HG02970 (cell line): ENCODE data around the gene SPG7.
"Not testable (repeated sequence)": the region's sequence is repeated elsewhere in the genome, so short reads cannot be mapped to it uniquely, and the experiment has no call there.

Source experiments
- ATAC-seq: cut with Tn5 transposase; IDR thresholded peaks from one replicate; pipeline ENCODE4 v1.9.1; 2021; ENCODE audit warnings: mild to moderate bottlenecking, moderate library complexity, moderate number of reproducible peaks; ENCODE audit not compliant: unreplicated experiment, low FRiP score

SPG7 gene

DNA sequence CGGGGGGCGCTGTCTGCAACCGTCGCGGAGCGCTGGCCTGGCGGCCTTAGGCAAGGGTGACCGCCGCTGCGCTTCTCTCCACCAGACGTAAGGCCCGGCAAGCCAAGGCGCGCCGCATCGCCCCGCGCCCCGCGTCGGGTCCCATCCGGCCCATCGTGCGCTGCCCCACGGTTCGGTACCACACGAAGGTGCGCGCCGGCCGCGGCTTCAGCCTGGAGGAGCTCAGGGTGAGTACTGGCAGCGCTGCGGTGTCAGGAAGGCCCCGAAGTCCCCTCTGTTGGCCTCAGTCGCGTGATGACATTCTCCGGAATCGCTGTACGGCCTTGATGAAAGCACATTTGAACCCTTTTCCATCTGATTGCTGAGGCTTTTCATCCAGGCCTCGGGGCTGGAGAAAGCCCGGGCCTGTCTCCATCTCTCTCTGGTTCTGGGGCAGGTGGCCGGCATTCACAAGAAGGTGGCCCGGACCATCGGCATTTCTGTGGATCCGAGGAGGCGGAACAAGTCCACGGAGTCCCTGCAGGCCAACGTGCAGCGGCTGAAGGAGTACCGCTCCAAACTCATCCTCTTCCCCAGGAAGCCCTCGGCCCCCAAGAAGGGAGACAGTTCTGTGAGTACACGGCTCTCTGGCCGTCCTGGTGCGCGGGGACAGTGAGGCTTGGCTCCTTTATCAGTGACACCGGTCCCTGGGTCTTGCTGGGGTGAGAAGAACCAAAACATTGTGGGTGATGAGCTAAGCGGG lies 53.1 kb downstream of the SPG7 start:
- no peak for ATAC-seq

DNA sequence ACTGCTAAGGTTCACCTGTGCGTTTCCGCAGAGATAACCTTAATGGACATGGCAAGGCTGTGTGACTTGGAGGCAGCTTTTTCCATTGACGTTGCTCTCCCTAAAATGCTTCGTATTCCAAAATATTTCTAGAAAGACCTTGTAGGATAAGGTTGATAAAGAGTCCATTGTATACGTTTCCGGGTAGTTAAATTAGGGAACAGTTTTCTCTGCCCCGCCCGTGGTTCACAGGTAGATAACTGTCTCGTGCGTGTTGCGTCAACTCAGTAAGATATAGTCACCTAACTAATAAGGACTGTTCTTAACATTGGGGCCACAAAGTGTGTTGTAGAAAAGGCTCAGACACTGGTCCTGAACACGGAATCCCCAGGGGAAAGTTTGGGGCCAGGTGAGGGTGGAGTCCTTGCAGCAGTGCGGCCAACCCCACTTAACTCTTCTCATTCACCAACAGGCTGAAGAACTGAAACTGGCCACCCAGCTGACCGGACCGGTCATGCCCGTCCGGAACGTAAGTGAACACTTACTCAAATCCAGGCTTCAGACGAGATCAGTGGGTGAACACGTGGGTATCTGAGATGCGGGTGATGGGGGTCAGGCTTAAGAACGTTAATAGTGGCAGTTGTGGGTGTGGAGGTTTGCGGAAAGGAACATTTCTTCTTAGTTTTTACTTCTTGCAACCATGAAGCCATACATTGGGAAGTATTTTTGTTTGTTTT lies 53.8 kb downstream of the SPG7 start:
- no peak for ATAC-seq

DNA sequence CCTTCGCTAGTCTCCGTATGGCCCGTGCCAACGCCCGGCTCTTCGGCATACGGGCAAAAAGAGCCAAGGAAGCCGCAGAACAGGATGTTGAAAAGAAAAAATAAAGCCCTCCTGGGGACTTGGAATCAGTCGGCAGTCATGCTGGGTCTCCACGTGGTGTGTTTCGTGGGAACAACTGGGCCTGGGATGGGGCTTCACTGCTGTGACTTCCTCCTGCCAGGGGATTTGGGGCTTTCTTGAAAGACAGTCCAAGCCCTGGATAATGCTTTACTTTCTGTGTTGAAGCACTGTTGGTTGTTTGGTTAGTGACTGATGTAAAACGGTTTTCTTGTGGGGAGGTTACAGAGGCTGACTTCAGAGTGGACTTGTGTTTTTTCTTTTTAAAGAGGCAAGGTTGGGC lies 54.7 kb downstream of the SPG7 start:
- no peak for ATAC-seq

DNA sequence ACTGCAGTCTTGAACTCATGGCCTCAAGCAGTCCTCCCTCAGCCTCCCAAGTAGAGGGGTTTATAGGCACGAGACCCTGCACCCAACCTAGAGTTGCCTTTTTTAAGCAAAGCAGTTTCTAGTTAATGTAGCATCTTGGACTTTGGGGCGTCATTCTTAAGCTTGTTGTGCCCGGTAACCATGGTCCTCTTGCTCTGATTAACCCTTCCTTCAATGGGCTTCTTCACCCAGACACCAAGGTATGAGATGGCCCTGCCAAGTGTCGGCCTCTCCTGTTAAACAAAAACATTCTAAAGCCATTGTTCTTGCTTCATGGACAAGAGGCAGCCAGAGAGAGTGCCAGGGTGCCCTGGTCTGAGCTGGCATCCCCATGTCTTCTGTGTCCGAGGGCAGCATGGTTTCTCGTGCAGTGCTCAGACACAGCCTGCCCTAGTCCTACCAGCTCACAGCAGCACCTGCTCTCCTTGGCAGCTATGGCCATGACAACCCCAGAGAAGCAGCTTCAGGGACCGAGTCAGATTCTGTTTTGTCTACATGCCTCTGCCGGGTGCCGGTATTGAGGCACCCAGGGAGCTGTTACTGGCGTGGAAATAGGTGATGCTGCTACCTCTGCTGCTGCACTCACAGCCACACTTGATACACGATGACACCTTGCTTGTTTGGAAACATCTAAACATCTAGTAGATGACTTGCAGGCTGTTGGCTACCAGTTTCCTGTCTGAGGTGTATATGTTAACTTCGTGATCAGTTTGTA lies 55.6 kb downstream of the SPG7 start:
- ATAC-seq, result no peak

DNA sequence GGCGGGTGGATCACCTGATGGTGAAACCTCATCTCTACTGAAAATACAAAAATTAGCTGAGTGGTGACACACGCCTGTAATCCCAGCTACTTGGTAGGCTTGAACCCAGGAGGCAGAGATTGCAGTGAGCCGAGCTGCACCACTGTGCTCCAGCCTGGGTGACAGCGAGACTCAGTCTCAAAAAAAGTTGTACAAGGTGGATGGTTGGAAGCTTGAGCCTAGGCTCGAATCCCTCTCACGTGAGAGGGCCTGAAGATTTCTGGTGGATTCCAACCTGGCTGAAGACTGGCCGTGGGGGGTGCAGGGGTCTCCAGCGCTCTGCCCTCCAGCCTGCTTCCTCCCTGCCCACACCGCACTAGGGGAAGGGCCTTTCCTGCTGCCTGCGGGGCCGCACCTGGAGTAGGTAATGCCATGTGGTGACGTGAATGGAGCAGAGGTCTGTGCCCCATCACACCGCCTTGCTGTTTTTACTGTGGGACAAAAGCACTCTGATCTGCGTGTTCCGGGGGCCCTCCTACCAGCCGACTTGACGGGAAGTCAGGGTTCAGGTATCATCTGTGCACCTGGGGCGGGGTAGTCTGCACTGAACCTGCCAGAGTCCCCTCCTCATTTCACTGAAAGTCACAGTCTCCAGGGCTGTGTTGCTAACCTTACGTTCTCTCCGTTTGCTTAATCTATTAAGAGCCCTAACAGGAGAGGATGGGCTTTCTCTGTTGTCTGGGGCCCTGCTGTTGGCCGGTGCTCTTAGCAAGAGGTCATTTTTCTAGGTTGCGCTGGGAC lies 56.5 kb downstream of the SPG7 start:
- ATAC-seq, result no peak

DNA sequence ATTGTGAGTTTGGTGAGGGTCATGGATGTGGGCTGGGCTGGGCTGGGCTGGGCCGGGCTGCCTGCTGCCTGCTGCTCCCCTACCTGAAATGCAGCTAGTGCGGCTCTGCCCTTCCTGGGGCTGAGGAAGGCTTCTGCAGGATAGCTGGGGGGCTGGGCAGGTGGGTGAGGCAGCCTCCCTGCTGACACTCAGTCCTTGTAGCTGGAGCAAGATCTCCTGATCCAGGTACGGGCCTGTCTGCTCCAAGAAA lies 57.0 kb downstream of the SPG7 start:
- ATAC-seq, result no peak

DNA sequence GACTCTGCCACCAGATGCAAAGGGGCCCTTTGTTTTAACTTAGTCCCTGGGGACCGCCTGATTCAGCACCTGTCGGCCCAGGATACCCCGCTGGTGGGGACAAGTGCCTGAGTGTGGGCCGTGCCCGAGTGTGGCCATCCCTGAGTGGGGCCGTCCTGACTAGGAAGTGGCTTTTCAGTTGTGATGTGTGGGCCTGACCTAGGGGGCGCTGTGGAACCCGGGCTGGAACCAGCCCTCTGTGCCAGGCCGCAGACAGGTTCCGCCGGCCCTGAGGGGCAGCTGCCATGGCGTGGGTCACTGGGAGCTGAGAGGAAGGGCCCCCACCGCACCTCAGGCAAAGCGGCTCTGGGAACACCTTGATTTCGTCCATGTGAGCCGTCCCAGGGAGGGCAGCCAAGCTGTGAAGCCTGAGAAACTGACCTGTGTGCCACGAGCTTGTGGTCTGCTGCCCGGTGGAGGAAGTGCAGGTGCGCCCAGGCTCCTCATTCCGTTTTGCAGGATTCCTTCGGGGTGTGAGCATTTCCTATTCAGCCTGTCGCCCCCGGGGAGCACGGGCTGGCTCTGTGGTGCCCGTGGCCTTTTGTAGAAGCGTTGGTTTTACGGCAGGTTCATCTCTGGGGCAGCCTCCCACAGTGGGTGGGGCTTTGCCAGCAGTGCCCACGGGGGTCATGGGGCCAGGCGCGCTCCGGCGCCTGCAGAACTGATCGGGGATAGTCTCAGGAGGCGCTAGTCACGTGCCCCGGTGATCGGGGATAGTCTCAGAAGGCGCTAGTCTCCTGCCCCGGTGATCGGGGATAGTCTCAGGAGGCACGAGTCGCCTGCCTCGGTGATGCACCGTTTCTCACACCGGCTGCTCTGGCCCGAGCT lies 57.5 kb downstream of the SPG7 start:
- ATAC-seq, result peak; percentile 42

DNA sequence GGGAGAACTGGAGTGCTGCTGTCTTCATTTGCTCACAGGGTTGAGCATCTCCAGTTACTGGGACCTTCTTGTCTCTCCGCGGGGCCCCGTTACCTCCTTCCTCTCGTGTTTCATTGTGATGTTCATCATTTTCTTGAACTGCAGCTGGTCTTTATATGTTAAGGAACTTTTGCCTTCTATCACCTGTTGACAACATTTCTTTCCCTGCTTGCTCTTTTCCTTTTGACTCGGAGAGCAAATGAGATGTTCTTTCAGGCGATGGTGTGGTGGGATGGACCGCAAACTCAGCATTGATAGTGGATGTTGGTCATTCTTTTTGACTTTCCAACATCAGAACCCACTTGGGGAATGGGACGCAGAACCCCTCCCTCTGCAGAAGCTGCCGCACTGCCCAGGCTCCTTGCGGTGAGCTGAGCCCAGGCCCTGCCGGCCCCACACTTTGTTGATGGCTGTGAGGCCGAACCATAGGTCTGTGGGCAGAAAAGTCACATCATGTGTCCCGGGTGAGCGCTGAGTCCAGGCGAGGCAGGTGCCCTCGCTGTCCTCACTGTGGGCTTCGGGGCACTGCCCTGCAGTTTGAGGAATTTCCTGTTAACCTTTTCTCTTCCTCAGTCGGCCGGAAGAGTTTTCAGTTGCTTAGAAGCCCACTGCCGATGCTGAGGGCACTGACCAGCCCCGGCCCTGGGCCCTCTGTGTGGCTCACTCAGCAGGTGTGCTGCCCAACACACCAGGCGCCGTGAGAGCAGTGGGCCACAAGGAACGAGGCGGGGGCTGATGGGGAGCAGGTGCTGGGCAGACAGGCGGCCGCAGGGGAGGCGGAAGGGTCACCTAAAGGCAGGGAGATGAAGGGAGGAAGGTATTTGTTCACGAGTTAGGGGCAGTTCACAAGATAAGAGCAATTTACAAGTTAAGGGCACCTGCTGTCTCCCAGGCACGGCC lies 59.7 kb downstream of the SPG7 start:
- ATAC-seq, result no peak

DNA sequence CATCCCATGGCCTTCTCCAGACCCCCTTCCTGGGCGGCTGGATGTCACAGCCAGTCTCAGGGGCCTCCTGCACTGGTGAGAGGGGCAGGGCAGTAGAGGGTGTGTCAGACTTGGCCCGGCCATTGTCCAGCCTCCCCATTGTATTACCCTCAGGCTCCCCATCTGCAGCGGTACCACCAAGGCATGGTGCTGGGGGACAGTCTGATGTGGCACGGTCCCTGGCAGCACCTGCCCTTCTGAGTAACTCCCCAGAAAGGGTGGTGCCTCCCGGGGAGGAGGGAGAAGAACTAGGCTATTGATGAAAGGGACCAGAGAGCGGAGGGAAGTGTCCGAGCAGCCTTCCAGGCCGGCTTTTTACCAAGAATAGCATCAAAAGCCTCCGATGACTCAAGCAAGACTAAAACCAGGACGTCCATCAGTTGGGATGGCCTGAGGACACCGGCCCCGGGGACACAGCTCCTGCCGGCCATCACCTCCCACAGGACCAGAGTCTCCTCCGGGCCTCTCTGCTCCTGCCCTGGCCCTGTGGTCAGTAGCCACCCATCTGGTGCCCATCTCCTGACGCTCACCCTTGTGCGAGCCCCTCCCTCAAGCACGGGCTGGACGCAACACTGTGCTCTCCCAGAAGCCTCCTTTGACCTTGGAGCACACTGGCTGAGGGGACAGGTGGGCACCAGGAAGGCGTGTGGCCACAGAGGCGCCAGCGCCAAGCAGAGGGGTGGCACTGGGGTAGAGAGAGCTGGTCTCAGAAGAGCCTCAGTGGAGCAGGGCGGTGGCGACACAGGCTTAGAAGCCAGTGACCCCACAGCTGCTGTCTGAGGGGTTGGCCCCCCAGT lies 61.5 kb downstream of the SPG7 start:
- ATAC-seq, result no peak

DNA sequence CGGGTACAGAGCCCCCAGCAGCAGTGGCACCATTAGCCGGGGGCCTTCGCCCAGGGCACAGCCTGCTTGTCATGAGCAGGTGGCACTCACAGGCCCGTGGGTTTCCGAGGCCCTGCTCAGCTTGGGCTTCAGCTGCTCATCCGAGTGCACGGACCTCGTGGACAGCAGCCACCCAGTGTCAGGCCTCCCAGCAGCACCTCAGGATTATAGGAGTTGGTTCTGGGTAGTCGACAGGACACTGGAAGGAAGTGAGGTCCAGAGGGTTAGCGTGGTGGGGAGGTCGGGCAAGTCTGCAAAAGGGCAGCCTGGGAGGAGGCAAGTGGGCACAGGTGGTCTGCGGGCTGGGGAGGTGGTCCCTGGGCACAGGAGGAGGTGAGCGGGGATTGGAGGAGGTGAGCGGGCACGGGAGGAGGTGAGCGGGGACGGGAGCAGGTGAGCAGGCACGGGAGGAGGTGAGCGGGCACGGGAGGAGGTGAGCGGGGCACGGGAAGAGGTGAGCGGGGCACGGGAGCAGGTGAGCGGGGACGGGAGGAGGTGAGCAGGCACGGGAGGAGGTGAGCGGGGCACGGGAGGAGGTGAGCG lies 62.2 kb downstream of the SPG7 start:
- no peak for ATAC-seq

DNA sequence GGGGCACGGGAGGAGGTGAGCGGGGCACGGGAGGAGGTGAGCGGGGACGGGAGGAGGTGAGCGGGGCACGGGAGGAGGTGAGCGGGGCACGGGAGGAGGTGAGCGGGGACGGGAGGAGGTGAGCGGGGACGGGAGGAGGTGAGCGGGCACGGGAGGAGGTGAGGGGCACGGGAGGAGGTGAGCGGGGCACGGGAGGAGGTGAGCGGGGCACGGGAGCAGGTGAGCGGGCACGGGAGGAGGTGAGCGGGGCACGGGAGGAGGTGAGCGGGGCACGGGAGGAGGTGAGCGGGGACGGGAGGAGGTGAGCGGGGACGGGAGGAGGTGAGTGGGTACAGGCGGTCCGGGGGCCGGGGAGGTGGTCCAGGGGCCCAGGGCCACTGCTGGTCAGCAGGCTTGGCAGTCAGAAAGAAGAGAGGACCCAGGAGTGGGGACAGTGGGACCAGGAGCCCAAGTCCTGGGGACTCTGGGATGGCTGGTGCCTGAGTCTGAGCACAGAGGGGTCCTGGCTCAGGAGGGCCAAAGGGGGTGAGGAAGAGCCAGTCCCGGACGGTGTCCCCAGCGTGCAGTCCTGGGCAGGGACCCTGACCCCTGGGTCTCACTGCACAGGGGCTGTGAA lies 62.9 kb downstream of the SPG7 start:
- ATAC-seq, result not testable (repeated sequence)

DNA sequence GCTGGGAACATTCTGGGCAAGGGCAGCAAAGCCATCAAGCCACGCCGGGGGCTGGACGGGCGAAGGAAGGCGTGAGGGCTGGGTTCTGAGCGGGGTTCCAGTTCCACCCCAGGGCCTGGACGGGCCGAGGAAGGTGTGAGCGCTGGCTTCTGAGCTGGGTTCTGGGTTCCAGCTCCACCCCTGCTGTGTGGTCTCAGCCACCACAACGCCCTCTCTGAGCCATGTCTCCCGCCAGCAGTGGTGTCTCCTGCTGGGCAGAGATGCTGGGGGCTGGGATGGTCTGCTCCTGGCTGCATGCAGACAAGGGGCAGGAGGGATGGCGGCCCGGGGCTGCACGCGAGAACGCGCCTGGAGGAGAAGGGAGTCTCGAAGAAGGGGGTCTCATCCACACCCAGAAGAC lies 63.4 kb downstream of the SPG7 start:
- ATAC-seq, result no peak

DNA sequence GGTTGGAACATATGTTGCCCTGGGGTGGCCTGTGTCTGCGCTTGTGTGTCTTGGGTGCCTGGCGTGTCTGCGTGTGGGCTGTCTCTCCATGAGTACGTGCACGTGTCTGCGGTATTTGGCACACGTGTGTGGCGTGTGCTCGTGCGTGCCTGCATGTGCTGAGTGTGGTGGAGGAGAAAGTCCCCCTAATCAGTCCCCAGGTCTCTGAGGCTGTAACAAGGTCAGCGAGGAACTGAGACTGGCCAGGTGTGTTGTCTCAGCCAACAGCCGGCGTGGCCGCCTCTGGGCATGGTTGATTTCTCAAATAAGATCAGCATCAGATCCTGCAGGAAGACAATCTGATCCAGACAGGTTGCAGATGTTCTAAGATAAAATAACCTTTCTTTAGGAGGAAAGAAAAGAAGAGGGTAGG lies 63.9 kb downstream of the SPG7 start:
- no peak for ATAC-seq

DNA sequence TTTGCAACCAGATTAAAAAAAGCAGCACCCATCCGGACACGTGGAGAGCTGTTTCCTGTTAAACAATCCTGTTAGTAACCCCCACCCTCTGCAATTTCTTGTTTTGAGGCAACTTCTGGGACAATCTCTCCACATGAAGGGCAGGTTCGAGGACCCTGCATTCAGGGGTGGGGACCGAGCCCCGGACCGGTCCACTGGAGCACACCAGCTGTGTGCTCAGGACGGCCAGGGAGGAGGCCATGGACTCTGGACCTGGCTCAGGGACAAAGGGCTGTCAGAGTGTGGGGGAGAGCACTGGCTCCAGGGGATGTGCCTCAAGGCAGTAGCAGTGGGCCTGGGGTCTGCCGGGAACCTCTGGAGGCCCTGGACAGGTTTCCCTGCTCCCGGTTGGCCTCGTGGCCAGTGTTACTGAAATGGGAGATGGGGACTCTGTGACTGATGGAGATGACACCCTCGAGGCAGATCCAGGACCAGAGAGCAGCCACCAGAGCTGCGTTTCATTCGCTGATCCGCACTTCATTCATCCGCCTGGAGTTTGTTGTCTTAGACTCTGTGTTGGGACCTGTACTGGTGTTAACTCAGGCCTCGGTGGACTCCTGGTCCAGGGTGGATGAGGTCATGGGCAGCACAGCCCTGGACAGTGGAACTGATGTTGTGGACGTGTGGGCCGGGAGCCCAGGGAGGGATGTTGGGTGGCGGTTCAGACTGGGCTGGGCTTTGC lies 64.4 kb downstream of the SPG7 start:
- ATAC-seq, result no peak

DNA sequence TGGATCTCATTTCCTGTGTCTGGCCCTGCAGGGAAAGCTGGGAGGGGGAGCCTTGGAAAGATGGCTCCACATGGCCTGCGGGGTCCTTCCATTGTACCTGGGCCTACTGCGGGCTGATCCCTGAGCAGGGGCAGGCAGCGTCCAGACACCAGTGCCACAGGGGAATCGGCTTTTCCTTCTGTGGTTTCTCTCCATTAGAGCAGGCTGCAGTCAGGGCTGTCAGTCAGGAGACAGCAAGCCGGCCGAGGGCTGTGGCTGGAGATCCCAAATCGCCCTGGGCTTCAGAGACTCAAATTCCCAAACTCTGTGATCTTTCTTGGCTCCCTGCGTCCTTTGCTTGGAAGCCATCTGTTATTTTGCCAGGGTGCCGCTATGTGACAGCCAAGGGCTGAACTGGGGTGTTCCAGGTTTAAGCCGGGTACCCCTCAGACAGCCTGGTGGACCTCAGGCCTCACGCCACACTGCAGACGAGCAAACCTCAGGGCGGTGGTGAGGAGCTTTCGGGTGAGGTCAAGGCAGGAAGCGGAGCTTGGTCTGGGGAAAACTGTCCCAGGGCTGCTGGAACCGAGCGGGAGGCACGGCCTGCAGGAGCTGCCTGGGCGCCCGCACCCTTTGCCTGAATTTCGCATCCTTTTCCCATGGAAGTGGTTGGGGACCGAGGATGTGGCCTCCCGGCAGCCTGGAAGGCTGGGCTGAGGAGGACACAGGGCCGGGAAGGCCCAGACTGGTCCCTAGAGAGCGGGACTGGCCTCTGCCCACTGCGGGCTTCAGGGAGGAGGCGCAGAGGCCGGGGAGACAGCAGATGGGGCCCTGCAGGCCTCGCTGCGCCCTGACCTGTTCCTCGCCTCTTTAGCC lies 65.8 kb downstream of the SPG7 start:
- no peak for ATAC-seq
